HUES48 (cell line): ENCODE results near the gene SUCLG2.

ENCODE experiments used
- H3K27ac ChIP-seq: one replicate; pipeline ENCODE4 v1.7.0; 2013; ENCODE audit warnings: low read depth, low read length, inconsistent platforms
- H3K27me3 ChIP-seq: 2 replicates; pipeline ENCODE4 v1.6.1; 2013; ENCODE audit warnings: mild to moderate bottlenecking, low read length; ENCODE audit not compliant: control insufficient read depth, insufficient read depth
- H3K36me3 ChIP-seq: 2 replicates; pipeline ENCODE4 v1.6.1; 2013; ENCODE audit warnings: low read length; ENCODE audit not compliant: control insufficient read depth, insufficient read depth
- H3K4me1 ChIP-seq: 2 replicates; pipeline ENCODE4 v1.6.1; 2013; ENCODE audit warnings: mild to moderate bottlenecking, low read length; ENCODE audit not compliant: control insufficient read depth, insufficient read depth
- H3K4me3 ChIP-seq: 2 replicates; pipeline ENCODE4 v1.5.1; 2013; ENCODE audit warnings: mild to moderate bottlenecking, low read depth, low read length
- H3K9ac ChIP-seq: 2 replicates; pipeline ENCODE4 v1.6.1; 2013; ENCODE audit warnings: mild to moderate bottlenecking, low read depth, low read length, moderate library complexity
- H3K9me3 ChIP-seq: 2 replicates; pipeline ENCODE4 v1.6.1; 2013; ENCODE audit warnings: low read length; ENCODE audit not compliant: control insufficient read depth, insufficient read depth

Gene SUCLG2

GRCh38 chr3:67610458-67610857, 44.0 kb downstream of the SUCLG2 start:
- Histone ChIP-seq H3K27ac (no peak overlapping the region), H3K4me3 (no peak overlapping the region), H3K9me3 (no peaks in the 10 kb centered on the region), H3K9ac (no peak overlapping the region), H3K4me1 (no peaks in the 10 kb centered on the region), H3K36me3 (peaks cover 22% of the 10 kb centered on the region), H3K27me3 (no peaks in the 10 kb centered on the region)

GRCh38 chr3:67609709-67610108, 44.7 kb downstream of the SUCLG2 start:
- Histone ChIP-seq H3K36me3 (peaks cover 22% of the 10 kb centered on the region), H3K4me3 (no peak overlapping the region), H3K9ac (no peak overlapping the region), H3K27ac (no peak overlapping the region), H3K4me1 (no peaks in the 10 kb centered on the region), H3K9me3 (no peaks in the 10 kb centered on the region), H3K27me3 (no peaks in the 10 kb centered on the region)

DNA sequence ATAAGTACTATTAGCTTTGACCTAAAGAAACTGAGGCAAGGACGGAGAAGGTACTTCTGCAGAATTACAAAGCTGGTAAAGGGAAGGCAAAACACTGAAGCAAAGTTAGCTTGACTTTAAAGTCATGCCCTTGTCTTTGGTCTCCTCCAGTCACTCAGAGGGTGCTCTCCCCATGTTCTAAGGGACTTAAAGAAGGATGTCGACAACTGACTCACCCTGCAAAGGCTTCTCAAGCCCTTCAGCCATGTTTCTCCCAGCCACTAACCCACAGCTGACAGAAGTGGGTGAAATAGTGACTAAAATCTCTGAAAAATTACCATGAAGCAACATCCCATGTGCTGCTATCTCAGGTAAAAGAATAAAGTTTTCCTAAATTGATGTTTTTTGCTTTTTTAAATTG, 46.4 kb downstream of the SUCLG2 start:
- H3K4me3 ChIP-seq = no peak overlapping the region
- no peak overlapping the region for H3K27ac ChIP-seq
- H3K27me3 ChIP-seq = no peaks in the 10 kb centered on the region
- 0 out of 2 replicates have a peak, but pooled peaks cover under 1% of the 10 kb centered on the region for H3K4me1 ChIP-seq
- H3K36me3 ChIP-seq = peaks cover 22% of the 10 kb centered on the region
- H3K9me3 ChIP-seq = no peaks in the 10 kb centered on the region
- no peak overlapping the region for H3K9ac ChIP-seq

DNA sequence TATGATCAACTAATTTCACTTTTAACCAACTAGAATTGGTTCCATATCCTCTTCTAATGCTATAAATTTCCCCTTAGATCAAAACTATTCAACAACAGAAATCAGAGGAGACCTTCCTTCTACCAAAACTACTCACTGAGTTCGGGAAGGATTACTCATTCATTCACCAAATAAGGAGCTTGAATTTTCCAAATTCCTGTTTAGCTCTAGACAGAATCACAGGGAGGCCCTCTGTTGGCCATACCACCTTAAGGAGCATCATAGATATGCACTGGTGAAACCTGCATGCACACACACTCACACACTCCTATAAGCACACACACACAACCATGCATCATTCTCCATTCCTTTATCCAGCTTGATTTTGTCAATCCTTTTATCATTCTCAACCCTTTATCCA, 49.0 kb downstream of the SUCLG2 start:
- Histone ChIP-seq H3K4me3 (no peak overlapping the region), H3K9ac (no peak overlapping the region), H3K27ac (no peak overlapping the region), H3K4me1 (peaks cover 7% of the 10 kb centered on the region; the same call in 1 of the 2 replicates), H3K36me3 (peaks cover 22% of the 10 kb centered on the region), H3K9me3 (no peaks in the 10 kb centered on the region), H3K27me3 (no peaks in the 10 kb centered on the region)

DNA sequence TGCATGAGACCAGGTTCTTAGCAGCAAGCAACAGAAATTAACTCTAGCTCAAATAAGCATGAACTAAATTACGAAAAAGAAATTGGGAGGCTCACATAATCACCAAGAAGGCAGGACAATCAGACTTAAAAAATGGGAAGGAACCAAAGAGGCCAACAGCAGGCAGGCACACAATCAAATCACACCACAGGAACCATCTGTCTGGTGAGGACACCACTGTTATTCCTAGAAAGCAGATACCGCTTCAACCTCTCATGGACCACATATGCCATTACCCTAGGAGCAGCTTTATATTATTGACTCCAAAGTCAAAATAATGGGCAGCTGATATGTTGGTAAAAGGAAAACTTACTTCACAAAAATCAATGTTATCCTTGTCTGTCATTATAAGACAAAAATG, 51.6 kb downstream of the SUCLG2 start:
- Histone ChIP-seq H3K36me3 (peaks cover 11% of the 10 kb centered on the region; the same call in 1 of the 2 replicates), H3K27me3 (no peaks in the 10 kb centered on the region), H3K4me3 (no peak overlapping the region), H3K9ac (no peak overlapping the region), H3K27ac (no peak overlapping the region), H3K4me1 (peaks cover 7% of the 10 kb centered on the region; the same call in 1 of the 2 replicates), H3K9me3 (no peaks in the 10 kb centered on the region)

GRCh38 chr3:67601919-67602608, 52.3 kb downstream of the SUCLG2 start:
- Histone ChIP-seq H3K4me3 (no peak overlapping the region), H3K9me3 (no peaks in the 10 kb centered on the region), H3K36me3 (peaks cover 8% of the 10 kb centered on the region; the same call in 1 of the 2 replicates), H3K27me3 (no peaks in the 10 kb centered on the region), H3K4me1 (peaks cover 7% of the 10 kb centered on the region; the same call in 1 of the 2 replicates), H3K27ac (no peak overlapping the region), H3K9ac (no peak overlapping the region)

DNA sequence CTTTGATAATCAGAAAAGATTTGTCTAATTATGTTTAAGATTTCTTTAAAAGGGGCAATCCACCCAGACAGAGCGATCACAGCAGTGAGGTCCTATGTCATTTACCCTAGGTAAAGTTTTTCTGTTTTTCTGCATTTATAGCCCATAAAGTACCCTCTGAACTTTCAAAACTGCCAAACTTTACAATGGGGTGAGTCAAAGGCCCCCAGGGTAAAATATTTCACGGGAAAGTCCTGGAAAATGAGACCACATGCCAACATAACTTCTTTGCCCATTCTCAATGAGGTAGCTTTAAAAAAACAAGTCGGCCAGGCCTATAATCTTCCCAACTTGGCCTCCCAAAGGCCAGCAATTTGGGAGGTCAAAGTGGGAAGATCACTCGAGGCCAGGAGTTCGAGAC, 53.0 kb downstream of the SUCLG2 start:
- peaks cover 7% of the 10 kb centered on the region; the same call in 1 of the 2 replicates for H3K4me1 ChIP-seq
- H3K36me3 ChIP-seq = 0 out of 2 replicates have a peak, but pooled peaks cover 3% of the 10 kb centered on the region
- H3K9ac ChIP-seq = no peak overlapping the region
- H3K9me3 ChIP-seq = no peaks in the 10 kb centered on the region
- no peak overlapping the region for H3K4me3 ChIP-seq
- H3K27ac ChIP-seq = no peak overlapping the region
- H3K27me3 ChIP-seq = no peaks in the 10 kb centered on the region

DNA sequence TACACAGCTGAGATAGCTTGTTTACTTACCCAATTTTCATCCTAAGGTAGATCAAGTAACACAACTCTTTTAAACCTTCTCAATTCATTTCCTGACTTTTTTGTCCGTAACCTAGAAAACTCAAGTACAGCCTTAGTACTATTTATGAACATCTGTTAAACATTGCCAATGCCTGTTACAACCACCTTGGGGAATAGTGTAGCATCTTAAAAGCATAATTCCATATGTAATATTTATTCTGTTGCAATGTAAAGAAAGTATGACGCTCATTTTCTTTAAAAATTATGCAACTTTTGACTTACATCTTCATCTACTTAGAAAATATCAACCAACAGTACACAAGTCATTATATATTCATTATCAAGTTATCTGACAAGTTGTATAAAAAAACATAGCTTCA, 54.6 kb downstream of the SUCLG2 start:
- Histone ChIP-seq H3K9ac (no peak overlapping the region), H3K9me3 (no peaks in the 10 kb centered on the region), H3K27me3 (no peaks in the 10 kb centered on the region), H3K27ac (no peak overlapping the region), H3K4me1 (peaks cover 7% of the 10 kb centered on the region; the same call in 1 of the 2 replicates), H3K36me3 (no peaks in the 10 kb centered on the region), H3K4me3 (no peak overlapping the region)

GRCh38 chr3:67598814-67599556, 55.4 kb downstream of the SUCLG2 start:
- H3K9ac ChIP-seq = no peak overlapping the region
- H3K27ac ChIP-seq = no peak overlapping the region
- no peaks in the 10 kb centered on the region for H3K27me3 ChIP-seq
- H3K36me3 ChIP-seq = no peaks in the 10 kb centered on the region
- no peak overlapping the region for H3K4me3 ChIP-seq
- peaks cover 7% of the 10 kb centered on the region; the same call in 1 of the 2 replicates for H3K4me1 ChIP-seq
- H3K9me3 ChIP-seq = no peaks in the 10 kb centered on the region

DNA sequence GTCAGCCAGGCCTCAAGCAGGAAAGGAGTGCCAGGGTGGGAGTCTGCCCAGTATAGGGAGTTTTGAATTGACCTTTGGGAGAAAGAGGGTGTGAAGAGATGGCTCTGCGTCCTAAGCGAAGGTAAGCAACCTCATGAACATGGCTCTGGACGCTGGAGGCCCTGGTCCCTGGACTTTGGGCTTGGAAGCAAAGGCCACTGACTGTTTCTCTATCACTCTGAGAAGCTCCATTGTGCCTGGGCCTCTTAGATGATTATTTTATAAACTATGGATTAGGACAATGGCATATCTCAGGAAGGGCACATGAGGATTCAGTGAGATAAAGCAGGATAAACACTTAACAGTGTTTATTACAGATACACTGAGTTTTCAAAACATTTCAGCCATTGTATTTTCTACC, 59.0 kb downstream of the SUCLG2 start:
- no peaks in the 10 kb centered on the region for H3K36me3 ChIP-seq
- H3K27me3 ChIP-seq = no peaks in the 10 kb centered on the region

DNA sequence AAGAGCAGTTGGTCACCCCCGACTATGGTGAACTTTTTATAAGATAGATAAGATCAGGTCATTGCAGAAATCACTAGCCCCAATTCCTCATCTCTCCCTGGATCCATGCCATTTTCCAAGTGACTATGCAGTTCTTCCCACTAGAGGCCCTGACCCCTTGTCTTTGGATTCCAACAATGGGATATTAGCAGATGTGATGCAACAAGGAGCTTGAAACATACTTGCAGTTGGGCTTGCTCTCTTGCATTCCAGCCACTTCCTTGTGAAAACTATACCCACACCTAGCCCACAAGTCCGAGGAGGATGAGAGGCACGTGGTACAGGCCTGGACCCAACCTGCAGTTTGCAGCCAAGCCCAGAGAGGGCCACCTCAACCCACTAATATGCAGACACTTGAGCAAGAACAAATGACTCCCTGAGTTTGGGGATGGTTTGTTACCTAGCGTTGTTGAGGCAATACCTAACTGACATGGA, 60.6 kb downstream of the SUCLG2 start:
- Histone ChIP-seq H3K9ac (no peak overlapping the region), H3K4me3 (no peak overlapping the region), H3K4me1 (no peaks in the 10 kb centered on the region), H3K36me3 (no peaks in the 10 kb centered on the region), H3K27me3 (no peaks in the 10 kb centered on the region), H3K27ac (no peak overlapping the region), H3K9me3 (no peaks in the 10 kb centered on the region)

More for the DNA sequence above, 59.0 kb downstream of the SUCLG2 start:
- H3K4me3 ChIP-seq = no peak overlapping the region
- H3K4me1 ChIP-seq = no peaks in the 10 kb centered on the region
- H3K27ac ChIP-seq = no peak overlapping the region
- no peak overlapping the region for H3K9ac ChIP-seq
- H3K9me3 ChIP-seq = no peaks in the 10 kb centered on the region
